ENCODE results near the gene FOXQ1.
"Not testable (repeated sequence)": the region's sequence is repeated elsewhere in the genome, so short reads cannot be mapped to it uniquely, and the experiment has no call there.

Gene FOXQ1

GRCh38 chr6:1317302-1317815 is 5.5 kb downstream of the FOXQ1 start:
- Histone ChIP-seq H3K36me3 (ENCODE audit: insufficient read depth, low read length) (no peaks in the 10 kb centered on the region), H3K4me1 (ENCODE audit: insufficient read depth, low read length) (no peaks in the 10 kb centered on the region), H2AFZ (ENCODE audit: low read depth, low read length) (no peak overlapping the region), H3K4me3 (ENCODE audit: low read length) (no peak overlapping the region), H3K27me3 (ENCODE audit: insufficient read depth, low read length) (peaks cover 40% of the 10 kb centered on the region), H3K9me3 (ENCODE audit: low read length) (no peaks in the 10 kb centered on the region)

- H3K4me3 ChIP-seq (ENCODE audit: low read length), result no peak overlapping the region
- no peaks in the 10 kb centered on the region for H3K4me1 ChIP-seq (ENCODE audit: insufficient read depth, low read length)
- H2AFZ ChIP-seq (ENCODE audit: low read depth, low read length), result no peak overlapping the region
- no peaks in the 10 kb centered on the region for H3K36me3 ChIP-seq (ENCODE audit: insufficient read depth, low read length)
- no peaks in the 10 kb centered on the region for H3K9me3 ChIP-seq (ENCODE audit: low read length)
- peaks cover 33% of the 10 kb centered on the region for H3K27me3 ChIP-seq (ENCODE audit: insufficient read depth, low read length)
Measured at GRCh38 chr6:1318036-1318435, 6.1 kb downstream of the FOXQ1 start.

- H3K4me3 ChIP-seq (ENCODE audit: low read length); H2AFZ ChIP-seq (ENCODE audit: low read depth, low read length); H3K9me3 ChIP-seq (ENCODE audit: low read length); H3K36me3 ChIP-seq (ENCODE audit: insufficient read depth, low read length); H3K4me1 ChIP-seq (ENCODE audit: insufficient read depth, low read length): not testable (repeated sequence)
- H3K27me3 ChIP-seq (ENCODE audit: insufficient read depth, low read length), result peaks cover 31% of the 10 kb centered on the region
Measured at GRCh38 chr6:1318584-1318983, 6.7 kb downstream of the FOXQ1 start.

GRCh38 chr6:1321738-1322137 is 9.8 kb downstream of the FOXQ1 start:
- no peak overlapping the region for H2AFZ ChIP-seq (ENCODE audit: low read depth, low read length)
- no peak overlapping the region for H3K4me3 ChIP-seq (ENCODE audit: low read length)
- H3K36me3 ChIP-seq (ENCODE audit: insufficient read depth, low read length), result no peaks in the 10 kb centered on the region
- no peaks in the 10 kb centered on the region for H3K4me1 ChIP-seq (ENCODE audit: insufficient read depth, low read length)
- H3K9me3 ChIP-seq (ENCODE audit: low read length), result no peaks in the 10 kb centered on the region
- H3K27me3 ChIP-seq (ENCODE audit: insufficient read depth, low read length), result peaks cover 7% of the 10 kb centered on the region

GRCh38 chr6:1322156-1322555 is 10.3 kb downstream of the FOXQ1 start:
- Histone ChIP-seq H3K36me3 (ENCODE audit: insufficient read depth, low read length) (no peaks in the 10 kb centered on the region), H3K4me1 (ENCODE audit: insufficient read depth, low read length) (no peaks in the 10 kb centered on the region), H3K27me3 (ENCODE audit: insufficient read depth, low read length) (peaks cover 7% of the 10 kb centered on the region), H2AFZ (ENCODE audit: low read depth, low read length) (no peak overlapping the region), H3K9me3 (ENCODE audit: low read length) (no peaks in the 10 kb centered on the region), H3K4me3 (ENCODE audit: low read length) (no peak overlapping the region)

- Histone ChIP-seq H2AFZ (ENCODE audit: low read depth, low read length) (no peak overlapping the region), H3K4me3 (ENCODE audit: low read length) (no peak overlapping the region), H3K27me3 (ENCODE audit: insufficient read depth, low read length) (peaks cover 7% of the 10 kb centered on the region), H3K36me3 (ENCODE audit: insufficient read depth, low read length) (no peaks in the 10 kb centered on the region), H3K9me3 (ENCODE audit: low read length) (no peaks in the 10 kb centered on the region), H3K4me1 (ENCODE audit: insufficient read depth, low read length) (no peaks in the 10 kb centered on the region)
Measured at GRCh38 chr6:1322696-1323219, 10.9 kb downstream of the FOXQ1 start.

- H2AFZ ChIP-seq (ENCODE audit: low read depth, low read length), result no peak overlapping the region
Measured at GRCh38 chr6:1324936-1325335, 13.0 kb downstream of the FOXQ1 start.

GRCh38 chr6:1325461-1326309 is 13.8 kb downstream of the FOXQ1 start:
- Histone ChIP-seq H3K9me3 (ENCODE audit: low read length) (no peaks in the 10 kb centered on the region), H3K27me3 (ENCODE audit: insufficient read depth, low read length) (peaks cover 7% of the 10 kb centered on the region), H3K4me1 (ENCODE audit: insufficient read depth, low read length) (no peaks in the 10 kb centered on the region), H3K4me3 (ENCODE audit: low read length) (no peak overlapping the region), H2AFZ (ENCODE audit: low read depth, low read length) (no peak overlapping the region), H3K36me3 (ENCODE audit: insufficient read depth, low read length) (no peaks in the 10 kb centered on the region)

More at GRCh38 chr6:1324936-1325335, 13.0 kb downstream of the FOXQ1 start:
- no peaks in the 10 kb centered on the region for H3K36me3 ChIP-seq (ENCODE audit: insufficient read depth, low read length)
- no peaks in the 10 kb centered on the region for H3K9me3 ChIP-seq (ENCODE audit: low read length)
- H3K4me3 ChIP-seq (ENCODE audit: low read length), result no peak overlapping the region
- no peaks in the 10 kb centered on the region for H3K4me1 ChIP-seq (ENCODE audit: insufficient read depth, low read length)
- peaks cover 7% of the 10 kb centered on the region for H3K27me3 ChIP-seq (ENCODE audit: insufficient read depth, low read length)

- Histone ChIP-seq H3K4me3 (ENCODE audit: low read length) (no peak overlapping the region), H3K4me1 (ENCODE audit: insufficient read depth, low read length) (no peaks in the 10 kb centered on the region), H3K9me3 (ENCODE audit: low read length) (no peaks in the 10 kb centered on the region), H2AFZ (ENCODE audit: low read depth, low read length) (no peak overlapping the region), H3K27me3 (ENCODE audit: insufficient read depth, low read length) (peaks cover 7% of the 10 kb centered on the region), H3K36me3 (ENCODE audit: insufficient read depth, low read length) (no peaks in the 10 kb centered on the region)
Measured at GRCh38 chr6:1326535-1327121, 14.7 kb downstream of the FOXQ1 start.

- H3K27me3 ChIP-seq (ENCODE audit: insufficient read depth, low read length), result peaks cover 7% of the 10 kb centered on the region
- no peaks in the 10 kb centered on the region for H3K9me3 ChIP-seq (ENCODE audit: low read length)
- H3K4me3 ChIP-seq (ENCODE audit: low read length), result no peak overlapping the region
- H2AFZ ChIP-seq (ENCODE audit: low read depth, low read length), result no peak overlapping the region
- H3K36me3 ChIP-seq (ENCODE audit: insufficient read depth, low read length), result no peaks in the 10 kb centered on the region
- no peaks in the 10 kb centered on the region for H3K4me1 ChIP-seq (ENCODE audit: insufficient read depth, low read length)
Measured at GRCh38 chr6:1327630-1328029, 15.7 kb downstream of the FOXQ1 start.

GRCh38 chr6:1328129-1328800 is 16.4 kb downstream of the FOXQ1 start:
- H2AFZ ChIP-seq (ENCODE audit: low read depth, low read length), result no peak overlapping the region
- H3K4me1 ChIP-seq (ENCODE audit: insufficient read depth, low read length), result no peaks in the 10 kb centered on the region
- peaks cover 7% of the 10 kb centered on the region for H3K27me3 ChIP-seq (ENCODE audit: insufficient read depth, low read length)
- H3K9me3 ChIP-seq (ENCODE audit: low read length), result no peaks in the 10 kb centered on the region
- H3K4me3 ChIP-seq (ENCODE audit: low read length), result no peak overlapping the region
- no peaks in the 10 kb centered on the region for H3K36me3 ChIP-seq (ENCODE audit: insufficient read depth, low read length)

GRCh38 chr6:1329708-1330107 is 17.8 kb downstream of the FOXQ1 start:
- Histone ChIP-seq H3K4me3 (ENCODE audit: low read length) (no peak overlapping the region), H3K27me3 (ENCODE audit: insufficient read depth, low read length) (peaks cover under 1% of the 10 kb centered on the region), H2AFZ (ENCODE audit: low read depth, low read length) (no peak overlapping the region), H3K9me3 (ENCODE audit: low read length) (no peaks in the 10 kb centered on the region), H3K4me1 (ENCODE audit: insufficient read depth, low read length) (no peaks in the 10 kb centered on the region), H3K36me3 (ENCODE audit: insufficient read depth, low read length) (no peaks in the 10 kb centered on the region)

GRCh38 chr6:1334684-1335083 is 22.8 kb downstream of the FOXQ1 start:
- no peaks in the 10 kb centered on the region for H3K36me3 ChIP-seq (ENCODE audit: insufficient read depth, low read length)
- H3K9me3 ChIP-seq (ENCODE audit: low read length), result no peaks in the 10 kb centered on the region
- no peak overlapping the region for H3K4me3 ChIP-seq (ENCODE audit: low read length)
- no peak overlapping the region for H2AFZ ChIP-seq (ENCODE audit: low read depth, low read length)
- H3K27me3 ChIP-seq (ENCODE audit: insufficient read depth, low read length), result peaks cover 9% of the 10 kb centered on the region
- H3K4me1 ChIP-seq (ENCODE audit: insufficient read depth, low read length), result no peaks in the 10 kb centered on the region
